ENCODE data around the gene SERINC5. TPM values are rescaled to one million over a fixed set of nuclear protein-coding genes. Genes with fewer than 3 reads are reported as not detected.
A peak's percentile ranks its signal among the peaks of the same experiment; 100 is the strongest.
"Not testable (repeated sequence)": the region's sequence is repeated elsewhere in the genome, so short reads cannot be mapped to it uniquely, and the experiment has no call there.

The SERINC5 gene
- total and polyA plus RNA-seq, 2 experiments from 2014 or later = 5.4 to 11.7 TPM

GRCh38 chr5:80140496-80140895 lies 115.4 kb downstream of the SERINC5 start:
- H3K27me3 ChIP-seq (replicated peaks; ENCODE audit: insufficient read depth) = no peaks in the 10 kb centered on the region
- H3K4me1 ChIP-seq (ENCODE audit: insufficient read depth) = 0 out of 2 replicates have a peak, but pooled peaks cover 7% of the 10 kb centered on the region
- no peaks in the 10 kb centered on the region for H3K79me2 ChIP-seq (ENCODE audit: insufficient read depth)
- H4K20me1 ChIP-seq (ENCODE audit: insufficient read depth) = no peaks in the 10 kb centered on the region
- peaks cover 7% of the 10 kb centered on the region; the same call in 1 of the 2 replicates for H3F3A ChIP-seq (ENCODE audit: insufficient read depth)
- H3K9ac ChIP-seq = no peak overlapping the region
- in situ Hi-C loops (cut with MboI) = no loop called here
- WGBS, 2 experiments (ENCODE audit: low coverage in 1 of 2, low lambda C conversion rate in 2 of 2, missing lambda C conversion rate in 2 of 2) = 95 to 96% methylated on average over 3 of the region's 3 CpGs
- H3K4me2 ChIP-seq (ENCODE audit: unreplicated experiment) = no peak overlapping the region
- no peak overlapping the region for H3K4me3 ChIP-seq
- no peak for DNase-seq
- H2AFZ ChIP-seq = peak overlapping the region; percentile 70; the same call in 1 of the 2 replicates
- H3K9me3 ChIP-seq (ENCODE audit: low read depth) = no peaks in the 10 kb centered on the region
- TF ChIP-seq EZH2 (IDR thresholded peaks at IDR 0.05; ENCODE audit: insufficient read depth, poor library complexity, severe bottlenecking) (no peak), EZH2phosphoT487 (IDR thresholded peaks at IDR 0.05; ENCODE audit: insufficient read depth, low read depth) (no peak)
- no peaks in the 10 kb centered on the region for H3K9me2 ChIP-seq (ENCODE audit: insufficient read depth)
- H3K36me3 ChIP-seq (ENCODE audit: low read depth) = no peaks in the 10 kb centered on the region
- H3K27ac ChIP-seq = peak overlapping the region; percentile 16; the same call in 1 of the 2 replicates

GRCh38 chr5:80139466-80139972 lies 116.3 kb downstream of the SERINC5 start:
- DNase-seq = no peak
- Histone ChIP-seq H3K27ac (no peak overlapping the region), H3K9me2 (ENCODE audit: insufficient read depth) (no peaks in the 10 kb centered on the region), H2AFZ (no peak overlapping the region), H3K9ac (no peak overlapping the region), H3K79me2 (ENCODE audit: insufficient read depth) (no peaks in the 10 kb centered on the region), H3K4me2 (ENCODE audit: unreplicated experiment) (no peak overlapping the region), H3F3A (ENCODE audit: insufficient read depth) (peaks cover 7% of the 10 kb centered on the region; the same call in 1 of the 2 replicates), H3K27me3 (replicated peaks; ENCODE audit: insufficient read depth) (no peaks in the 10 kb centered on the region), H3K4me1 (ENCODE audit: insufficient read depth) (0 out of 2 replicates have a peak, but pooled peaks cover 7% of the 10 kb centered on the region), H4K20me1 (ENCODE audit: insufficient read depth) (no peaks in the 10 kb centered on the region), H3K36me3 (ENCODE audit: low read depth) (no peaks in the 10 kb centered on the region), H3K9me3 (ENCODE audit: low read depth) (no peaks in the 10 kb centered on the region), H3K4me3 (no peak overlapping the region)
- no peak for TF ChIP-seq EZH2phosphoT487 (IDR thresholded peaks at IDR 0.05; ENCODE audit: insufficient read depth, low read depth)
- no peak for TF ChIP-seq EZH2 (IDR thresholded peaks at IDR 0.05; ENCODE audit: insufficient read depth, poor library complexity, severe bottlenecking)
- in situ Hi-C loops (cut with MboI) = no loop called here
- WGBS, 2 experiments (ENCODE audit: low coverage in 1 of 2, low lambda C conversion rate in 2 of 2, missing lambda C conversion rate in 2 of 2) = 93 to 100% methylated on average over 2 of the region's 2 CpGs

- H3F3A ChIP-seq (ENCODE audit: insufficient read depth) = peaks cover 7% of the 10 kb centered on the region; the same call in 1 of the 2 replicates
- 95% methylated on average over 6 of the region's 6 CpGs for WGBS, 2 experiments (ENCODE audit: low coverage in 1 of 2, low lambda C conversion rate in 2 of 2, missing lambda C conversion rate in 2 of 2)
- H3K4me3 ChIP-seq = no peak overlapping the region
- H3K9me2 ChIP-seq (ENCODE audit: insufficient read depth) = no peaks in the 10 kb centered on the region
- no peak overlapping the region for H3K27ac ChIP-seq
- TF ChIP-seq EZH2 (IDR thresholded peaks at IDR 0.05; ENCODE audit: insufficient read depth, poor library complexity, severe bottlenecking) = no peak
- TF ChIP-seq EZH2phosphoT487 (IDR thresholded peaks at IDR 0.05; ENCODE audit: insufficient read depth, low read depth) = no peak
- in situ Hi-C loops (cut with MboI) = no loop called here
- H3K9me3 ChIP-seq (ENCODE audit: low read depth) = no peaks in the 10 kb centered on the region
- H2AFZ ChIP-seq = no peak overlapping the region
- no peaks in the 10 kb centered on the region for H3K79me2 ChIP-seq (ENCODE audit: insufficient read depth)
- H3K4me2 ChIP-seq (ENCODE audit: unreplicated experiment) = no peak overlapping the region
- no peaks in the 10 kb centered on the region for H3K36me3 ChIP-seq (ENCODE audit: low read depth)
- no peaks in the 10 kb centered on the region for H3K27me3 ChIP-seq (replicated peaks; ENCODE audit: insufficient read depth)
- no peaks in the 10 kb centered on the region for H4K20me1 ChIP-seq (ENCODE audit: insufficient read depth)
- 0 out of 2 replicates have a peak, but pooled peaks cover 7% of the 10 kb centered on the region for H3K4me1 ChIP-seq (ENCODE audit: insufficient read depth)
- no peak overlapping the region for H3K9ac ChIP-seq
- DNase-seq = no peak
Measured at GRCh38 chr5:80138486-80138885, 117.4 kb downstream of the SERINC5 start.

GRCh38 chr5:80136798-80137197 lies 119.0 kb downstream of the SERINC5 start:
- H3K36me3 ChIP-seq (ENCODE audit: low read depth); H3K4me3 ChIP-seq; H3K4me1 ChIP-seq (ENCODE audit: insufficient read depth); H3K9me3 ChIP-seq (ENCODE audit: low read depth); DNase-seq; in situ Hi-C loops (cut with MboI); H3K9me2 ChIP-seq (ENCODE audit: insufficient read depth); H3F3A ChIP-seq (ENCODE audit: insufficient read depth); H3K27ac ChIP-seq; H3K4me2 ChIP-seq (ENCODE audit: unreplicated experiment); H3K9ac ChIP-seq; H3K27me3 ChIP-seq (replicated peaks; ENCODE audit: insufficient read depth); H4K20me1 ChIP-seq (ENCODE audit: insufficient read depth); H2AFZ ChIP-seq; H3K79me2 ChIP-seq (ENCODE audit: insufficient read depth): not testable (repeated sequence)
- WGBS, 2 experiments (ENCODE audit: low coverage in 1 of 2, low lambda C conversion rate in 2 of 2, missing lambda C conversion rate in 2 of 2) = 95 to 97% methylated on average over 7 of the region's 7 CpGs

- Histone ChIP-seq H3K9ac (no peak overlapping the region), H3K9me3 (ENCODE audit: low read depth) (no peaks in the 10 kb centered on the region), H3K27me3 (replicated peaks; ENCODE audit: insufficient read depth) (no peaks in the 10 kb centered on the region), H3K27ac (no peak overlapping the region), H3K4me2 (ENCODE audit: unreplicated experiment) (no peak overlapping the region), H2AFZ (no peak overlapping the region), H3K79me2 (ENCODE audit: insufficient read depth) (no peaks in the 10 kb centered on the region), H3K9me2 (ENCODE audit: insufficient read depth) (no peaks in the 10 kb centered on the region), H4K20me1 (ENCODE audit: insufficient read depth) (no peaks in the 10 kb centered on the region), H3F3A (ENCODE audit: insufficient read depth) (no peaks in the 10 kb centered on the region), H3K36me3 (ENCODE audit: low read depth) (no peaks in the 10 kb centered on the region), H3K4me3 (no peak overlapping the region), H3K4me1 (ENCODE audit: insufficient read depth) (no peaks in the 10 kb centered on the region)
- in situ Hi-C loops (cut with MboI) = no loop called here
- 84 to 90% methylated on average over 3 of the region's 3 CpGs for WGBS, 2 experiments (ENCODE audit: low coverage in 1 of 2, low lambda C conversion rate in 2 of 2, missing lambda C conversion rate in 2 of 2)
- TF ChIP-seq EZH2 (IDR thresholded peaks at IDR 0.05; ENCODE audit: insufficient read depth, poor library complexity, severe bottlenecking) = no peak
- no peak for DNase-seq
Measured at GRCh38 chr5:80134876-80135275, 121.0 kb downstream of the SERINC5 start.
